ENCODE data around the gene OBSCN.

DNA sequence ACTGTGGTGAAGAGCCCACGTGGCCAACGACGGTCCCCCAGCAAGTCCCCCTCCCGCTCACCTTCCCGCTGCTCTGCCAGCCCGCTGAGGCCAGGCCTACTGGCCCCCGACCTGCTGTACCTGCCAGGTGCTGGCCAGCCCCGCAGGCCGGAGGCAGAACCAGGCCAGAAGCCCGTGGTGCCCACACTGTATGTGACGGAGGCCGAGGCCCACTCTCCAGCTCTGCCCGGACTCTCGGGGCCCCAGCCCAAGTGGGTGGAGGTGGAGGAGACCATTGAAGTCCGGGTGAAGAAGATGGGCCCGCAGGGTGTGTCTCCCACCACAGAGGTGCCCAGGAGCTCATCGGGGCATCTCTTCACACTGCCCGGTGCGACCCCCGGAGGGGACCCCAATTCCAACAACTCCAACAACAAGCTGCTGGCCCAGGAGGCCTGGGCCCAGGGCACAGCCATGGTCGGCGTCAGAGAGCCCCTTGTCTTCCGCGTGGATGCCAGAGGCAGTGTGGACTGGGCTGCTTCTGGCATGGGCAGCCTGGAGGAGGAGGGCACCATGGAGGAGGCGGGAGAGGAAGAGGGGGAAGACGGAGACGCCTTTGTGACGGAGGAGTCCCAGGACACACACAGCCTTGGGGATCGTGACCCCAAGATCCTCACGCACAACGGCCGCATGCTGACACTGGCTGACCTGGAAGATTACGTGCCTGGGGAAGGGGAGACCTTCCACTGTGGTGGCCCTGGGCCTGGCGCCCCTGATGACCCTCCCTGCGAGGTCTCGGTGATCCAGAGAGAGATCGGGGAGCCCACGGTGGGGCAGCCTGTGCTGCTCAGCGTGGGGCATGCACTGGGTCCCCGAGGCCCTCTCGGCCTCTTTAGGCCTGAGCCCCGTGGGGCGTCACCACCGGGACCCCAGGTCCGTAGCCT, 152.0 kb downstream of the OBSCN start:
- TF ChIP-seq, protein P1, sequence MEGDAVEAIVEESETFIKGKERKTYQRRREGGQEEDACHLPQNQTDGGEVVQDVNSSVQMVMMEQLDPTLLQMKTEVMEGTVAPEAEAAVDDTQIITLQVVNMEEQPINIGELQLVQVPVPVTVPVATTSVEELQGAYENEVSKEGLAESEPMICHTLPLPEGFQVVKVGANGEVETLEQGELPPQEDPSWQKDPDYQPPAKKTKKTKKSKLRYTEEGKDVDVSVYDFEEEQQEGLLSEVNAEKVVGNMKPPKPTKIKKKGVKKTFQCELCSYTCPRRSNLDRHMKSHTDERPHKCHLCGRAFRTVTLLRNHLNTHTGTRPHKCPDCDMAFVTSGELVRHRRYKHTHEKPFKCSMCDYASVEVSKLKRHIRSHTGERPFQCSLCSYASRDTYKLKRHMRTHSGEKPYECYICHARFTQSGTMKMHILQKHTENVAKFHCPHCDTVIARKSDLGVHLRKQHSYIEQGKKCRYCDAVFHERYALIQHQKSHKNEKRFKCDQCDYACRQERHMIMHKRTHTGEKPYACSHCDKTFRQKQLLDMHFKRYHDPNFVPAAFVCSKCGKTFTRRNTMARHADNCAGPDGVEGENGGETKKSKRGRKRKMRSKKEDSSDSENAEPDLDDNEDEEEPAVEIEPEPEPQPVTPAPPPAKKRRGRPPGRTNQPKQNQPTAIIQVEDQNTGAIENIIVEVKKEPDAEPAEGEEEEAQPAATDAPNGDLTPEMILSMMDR (IDR thresholded peaks at IDR 0.05) = no peak
- no peak for TF ChIP-seq EZH2 (IDR thresholded peaks at IDR 0.05)
